ENCODE results near the gene AUTS2. TPM values are rescaled to one million over a fixed set of nuclear protein-coding genes. Genes with fewer than 3 reads are reported as not detected.

Gene AUTS2
- total and polyA plus RNA-seq, 2 of the 8 experiments (the other 6 are each of a cell fraction or from before 2014, with no cell fraction given): 25.9 to 101 TPM

- Histone ChIP-seq H4K5ac (ENCODE audit: insufficient read length, low read depth, low read length) (no peak overlapping the region), H3K36me3 (ENCODE audit: control insufficient read depth in 2 of 4, insufficient read depth in 4 of 4, low read length in 3 of 4) (no peaks in the 10 kb centered on the region), H3K18ac (ENCODE audit: extremely low read depth, low read length) (no peak overlapping the region), H3K23ac (ENCODE audit: insufficient read length) (no peak overlapping the region), H2BK20ac (ENCODE audit: low read length) (no peak overlapping the region), H2BK120ac (replicated peaks; ENCODE audit: low read depth, low read length) (no peak overlapping the region), H3K4me1 (replicated peaks in 1 of 4; ENCODE audit: control insufficient read depth in 3 of 4, insufficient read depth in 4 of 4, low read length in 3 of 4) (peaks cover 0 to 8% (median 5%) of the 10 kb centered on the region in 4 experiments; a peak in 3 of 7 replicates), H2AFZ (ENCODE audit: low read length) (no peak overlapping the region), H3K56ac (replicated peaks; ENCODE audit: insufficient read length, low read depth, low read length) (no peak overlapping the region), H3K23me2 (ENCODE audit: low read depth, low read length) (no peaks in the 10 kb centered on the region), H3K27me3 (replicated peaks in 1 of 4; ENCODE audit: control insufficient read depth in 3 of 4, extremely low read depth in 1 of 4, insufficient read depth in 3 of 4, low read length in 3 of 4) (no peaks in the 10 kb centered on the region; a peak in 1 of 7 replicates), H2BK15ac (ENCODE audit: low read length) (no peak overlapping the region), H3K79me2 (ENCODE audit: control insufficient read depth in 1 of 2, insufficient read depth in 2 of 2, low read length in 2 of 2) (0 out of 4 replicates have a peak, but pooled peaks cover 0 to 3% of the 10 kb centered on the region in 2 experiments), H3K9me3 (ENCODE audit: insufficient read depth in 2 of 2, low read depth in 1 of 2, low read length in 1 of 2) (0 out of 4 replicates have a peak, but pooled peaks cover 0 to 4% of the 10 kb centered on the region in 2 experiments), H2BK12ac (ENCODE audit: low read depth, low read length) (no peak overlapping the region), H4K8ac (ENCODE audit: extremely low read depth, insufficient read depth, low read length) (no peak overlapping the region), H3K79me1 (ENCODE audit: low read depth, low read length) (no peaks in the 10 kb centered on the region; the same call in 1 of the 2 replicates), H4K91ac (replicated peaks; ENCODE audit: insufficient read length, low read length) (no peak overlapping the region), H3K4ac (replicated peaks; ENCODE audit: insufficient read length, low read depth, low read length) (no peak overlapping the region), H4K20me1 (replicated peaks in 1 of 2; ENCODE audit: control insufficient read depth in 1 of 2, insufficient read depth in 2 of 2, low read length in 2 of 2) (no peaks in the 10 kb centered on the region), H3K9ac (replicated peaks in 1 of 4; ENCODE audit: extremely low read depth in 1 of 4, low read depth in 3 of 4, low read length in 3 of 4) (no peak overlapping the region), H3K14ac (ENCODE audit: insufficient read length) (no peak overlapping the region), H3K27ac (ENCODE audit: low read depth, low read length) (no peak overlapping the region), H3K4me2 (ENCODE audit: insufficient read depth in 1 of 2, low read depth in 2 of 2, low read length in 2 of 2) (no peak overlapping the region), H3K4me3 (ENCODE audit: extremely low read depth in 1 of 4, insufficient read depth in 2 of 4, low read depth in 3 of 4, low read length in 4 of 4) (no peak overlapping the region), H2AK5ac (ENCODE audit: low read depth, low read length) (no peak overlapping the region), H2BK5ac (ENCODE audit: low read depth, low read length) (no peak overlapping the region)
- FAIRE-seq: no peak
- CTCF ChIA-PET (ENCODE audit: partially characterized antibody): interaction anchor here (0.6 to 1.2 kb wide), 2 partner anchors 17 to 944 kb away, joined by 4 read pairs; no protein-coding TSS in a partner anchor
- 92% methylated on average over 7 of the region's 7 CpGs; no CpG with 5 or more reads in 1 of the 2 experiments for WGBS, 2 experiments (ENCODE audit: extremely low coverage in 1 of 2, insufficient coverage in 1 of 2, insufficient read length in 1 of 2, insufficient replicate concordance in 2 of 2, low coverage in 1 of 2, low lambda C conversion rate in 2 of 2, missing lambda C conversion rate in 1 of 2)
- POLR2A ChIA-PET (ENCODE audit: partially characterized antibody): no interaction called here
- no peak for DNase-seq (ENCODE audit: low read depth in 1 of 2, low spot score in 2 of 2)
- TF ChIP-seq FOSL1 (IDR thresholded peaks at IDR 0.05; ENCODE audit: insufficient read depth, low read depth, low read length) (no peak), EGR1 (IDR thresholded peaks at IDR 0.05; ENCODE audit: borderline replicate concordance, low read depth, low read length) (no peak), RAD21 (IDR thresholded peaks at IDR 0.05 in 1 of 2, conservative IDR thresholded peaks at IDR 0.05 in 1 of 2; ENCODE audit: low read depth in 2 of 2, low read length in 2 of 2) (peak in 1 of 2 experiments; percentile 38; a peak in 1 of 4 replicates), GTF2F1 (IDR thresholded peaks at IDR 0.05; ENCODE audit: borderline replicate concordance, low read depth, low read length) (no peak), RXRA (IDR thresholded peaks at IDR 0.05; ENCODE audit: insufficient read depth, low read depth, low read length) (no peak)
Observed at GRCh38 chr7:69782917-69783684, 184.8 kb downstream of the AUTS2 start.
